OCI-M2 (cell line): ENCODE results near the gene RPSA.
"Not testable (repeated sequence)": the region's sequence is repeated elsewhere in the genome, so short reads cannot be mapped to it uniquely, and the experiment has no call there.

Experiments used
- DNase-seq: peaks from one replicate; lab custom pipeline; 2025; ENCODE audit not compliant: unreplicated experiment; lab: John Stamatoyannopoulos, UW

Gene RPSA

GRCh38 chr3:39406368-39407258 lies at the start of gene RPSA:
RPSA (plus strand) TSS chr3:39406720; CDS start chr3:39407654, 934 bp downstream.
- peak; percentile 80 for DNase-seq

- DNase-seq: no peak
Observed at GRCh38 chr3:39358333-39358732, 48.2 kb upstream of the RPSA start.

- no peak for DNase-seq
Observed at GRCh38 chr3:39361252-39361927, 45.1 kb upstream of the RPSA start.

GRCh38 chr3:39362192-39362591 lies 44.3 kb upstream of the RPSA start:
- DNase-seq: no peak

GRCh38 chr3:39362812-39363211 lies 43.7 kb upstream of the RPSA start:
- DNase-seq: no peak

GRCh38 chr3:39370450-39370849 lies 36.1 kb upstream of the RPSA start:
- DNase-seq: not testable (repeated sequence)

GRCh38 chr3:39372833-39373232 lies 33.7 kb upstream of the RPSA start:
- no peak for DNase-seq

GRCh38 chr3:39376959-39377634 lies 29.4 kb upstream of the RPSA start:
- DNase-seq: no peak

- no peak for DNase-seq
Observed at GRCh38 chr3:39378088-39378487, 28.4 kb upstream of the RPSA start.

- DNase-seq: no peak
Observed at GRCh38 chr3:39378957-39379777, 27.4 kb upstream of the RPSA start.

- no peak for DNase-seq
Observed at GRCh38 chr3:39379778-39380155, 26.8 kb upstream of the RPSA start.

GRCh38 chr3:39381432-39381831 lies 25.1 kb upstream of the RPSA start:
- no peak for DNase-seq

- no peak for DNase-seq
Observed at GRCh38 chr3:39383045-39383880, 23.3 kb upstream of the RPSA start, which contains the start of gene SLC25A38. SLC25A38 (plus strand) TSS chr3:39383370; CDS start chr3:39383725, 355 bp downstream.

- DNase-seq: no peak
Observed at GRCh38 chr3:39383881-39384664, 22.4 kb upstream of the RPSA start.

GRCh38 chr3:39384665-39385000 lies 21.9 kb upstream of the RPSA start:
- DNase-seq: no peak

GRCh38 chr3:39385456-39386090 lies 20.9 kb upstream of the RPSA start:
- no peak for DNase-seq

GRCh38 chr3:39386318-39386717 lies 20.2 kb upstream of the RPSA start:
- DNase-seq: no peak

- DNase-seq: no peak
Observed at GRCh38 chr3:39387411-39387975, 19.0 kb upstream of the RPSA start.
